ENCODE results near the gene MACROD2.

DNA sequence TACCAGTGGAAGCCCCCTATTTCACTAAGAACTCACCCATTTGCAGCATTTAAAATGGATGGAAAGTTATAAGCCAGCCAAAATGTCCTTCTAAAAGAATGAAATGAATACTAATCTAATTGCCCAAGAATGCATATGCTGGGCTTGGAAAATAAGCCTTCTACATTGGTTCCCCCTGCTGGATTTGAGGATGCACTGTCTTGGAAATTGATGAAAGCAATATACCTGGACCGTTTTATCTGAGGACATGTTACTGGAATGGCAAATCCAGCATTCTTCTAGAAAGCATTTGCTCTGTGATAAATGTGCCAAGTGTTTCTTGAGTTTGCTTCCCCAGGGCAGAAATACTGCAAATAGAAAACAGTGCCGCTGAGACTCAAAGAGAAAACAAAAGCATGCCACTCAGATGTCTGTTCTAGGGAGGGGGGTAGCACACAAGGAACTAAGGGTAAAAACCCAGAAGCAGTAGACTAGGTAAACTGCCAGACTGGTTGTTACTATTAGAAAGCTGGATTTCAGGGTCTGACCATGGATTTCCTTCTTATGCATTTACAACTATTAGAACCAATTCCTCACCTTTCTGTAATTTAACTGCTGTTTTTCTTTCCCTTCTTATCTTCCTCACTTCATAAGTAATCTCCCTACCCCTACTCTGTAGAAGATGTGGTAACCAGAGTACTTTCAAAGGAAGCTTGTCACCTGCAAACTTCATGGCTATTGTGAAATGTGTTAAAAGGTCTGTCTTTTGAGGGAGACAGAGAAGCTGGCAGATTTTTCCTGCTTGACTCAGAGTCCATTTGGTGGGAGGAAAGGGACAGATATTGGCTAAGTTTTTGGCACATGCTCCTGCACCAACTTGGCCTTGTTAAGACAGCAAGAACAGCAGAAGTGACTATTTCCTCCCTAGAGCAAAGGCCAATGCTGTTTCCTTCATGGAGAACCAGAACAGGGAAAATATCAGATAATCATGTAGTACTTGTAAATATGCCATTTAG is 1935.3 kb downstream of the MACROD2 start:
- no peak for TF ChIP-seq EZH2 (IDR thresholded peaks at IDR 0.05; ENCODE audit: low read length)
- TF ChIP-seq, protein P1, sequence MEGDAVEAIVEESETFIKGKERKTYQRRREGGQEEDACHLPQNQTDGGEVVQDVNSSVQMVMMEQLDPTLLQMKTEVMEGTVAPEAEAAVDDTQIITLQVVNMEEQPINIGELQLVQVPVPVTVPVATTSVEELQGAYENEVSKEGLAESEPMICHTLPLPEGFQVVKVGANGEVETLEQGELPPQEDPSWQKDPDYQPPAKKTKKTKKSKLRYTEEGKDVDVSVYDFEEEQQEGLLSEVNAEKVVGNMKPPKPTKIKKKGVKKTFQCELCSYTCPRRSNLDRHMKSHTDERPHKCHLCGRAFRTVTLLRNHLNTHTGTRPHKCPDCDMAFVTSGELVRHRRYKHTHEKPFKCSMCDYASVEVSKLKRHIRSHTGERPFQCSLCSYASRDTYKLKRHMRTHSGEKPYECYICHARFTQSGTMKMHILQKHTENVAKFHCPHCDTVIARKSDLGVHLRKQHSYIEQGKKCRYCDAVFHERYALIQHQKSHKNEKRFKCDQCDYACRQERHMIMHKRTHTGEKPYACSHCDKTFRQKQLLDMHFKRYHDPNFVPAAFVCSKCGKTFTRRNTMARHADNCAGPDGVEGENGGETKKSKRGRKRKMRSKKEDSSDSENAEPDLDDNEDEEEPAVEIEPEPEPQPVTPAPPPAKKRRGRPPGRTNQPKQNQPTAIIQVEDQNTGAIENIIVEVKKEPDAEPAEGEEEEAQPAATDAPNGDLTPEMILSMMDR (optimal IDR thresholded peaks at IDR 0.05 in 1 of 3, IDR thresholded peaks at IDR 0.05 in 1 of 3, conservative IDR thresholded peaks at IDR 0.05 in 1 of 3; ENCODE audit: extremely low read depth in 1 of 3, insufficient read depth in 2 of 3, low read length in 3 of 3): peak; percentile 49 to 67 (median 54)
